Measurements from ENCODE around the gene TBL1X.
A peak's percentile ranks its signal among the peaks of the same experiment; 100 is the strongest.
"Not testable (repeated sequence)": the region's sequence is repeated elsewhere in the genome, so short reads cannot be mapped to it uniquely, and the experiment has no call there.

The TBL1X gene

GRCh38 chrX:9500584-9500983, 35.7 kb downstream of the TBL1X start:
- DNase-seq = no peak

GRCh38 chrX:9501362-9501761, 36.5 kb downstream of the TBL1X start:
- no peak for DNase-seq

GRCh38 chrX:9503261-9503660, 38.4 kb downstream of the TBL1X start:
- DNase-seq = no peak

GRCh38 chrX:9510366-9510765, 45.5 kb downstream of the TBL1X start:
- DNase-seq = no peak

GRCh38 chrX:9510980-9511379, 46.1 kb downstream of the TBL1X start:
- no peak for DNase-seq

GRCh38 chrX:9515489-9515888, 50.6 kb downstream of the TBL1X start:
- DNase-seq = no peak

- no peak for DNase-seq
Observed at GRCh38 chrX:9515973-9516538, 51.2 kb downstream of the TBL1X start.

GRCh38 chrX:9516635-9517034, 51.8 kb downstream of the TBL1X start:
- no peak for DNase-seq

GRCh38 chrX:9518051-9518450, 53.2 kb downstream of the TBL1X start:
- no peak for DNase-seq

- DNase-seq = no peak
Observed at GRCh38 chrX:9518889-9519288, 54.0 kb downstream of the TBL1X start.

GRCh38 chrX:9519546-9520216, 54.8 kb downstream of the TBL1X start:
- DNase-seq = no peak

GRCh38 chrX:9520217-9520590, 55.3 kb downstream of the TBL1X start:
- no peak for DNase-seq

GRCh38 chrX:9522378-9523155, 57.7 kb downstream of the TBL1X start:
- DNase-seq = no peak

GRCh38 chrX:9525511-9526248, 60.8 kb downstream of the TBL1X start:
- no peak for DNase-seq

- DNase-seq = no peak
Observed at GRCh38 chrX:9526965-9527364, 62.1 kb downstream of the TBL1X start.

GRCh38 chrX:9528498-9528897, 63.6 kb downstream of the TBL1X start:
- no peak for DNase-seq

- no peak for DNase-seq
Observed at GRCh38 chrX:9529223-9529622, 64.4 kb downstream of the TBL1X start.

GRCh38 chrX:9530848-9531274, 66.0 kb downstream of the TBL1X start:
- DNase-seq = peak; percentile 86

GRCh38 chrX:9532349-9532748, 67.5 kb downstream of the TBL1X start:
- no peak for DNase-seq

- DNase-seq = no peak
Observed at GRCh38 chrX:9533611-9534010, 68.8 kb downstream of the TBL1X start.

- no peak for DNase-seq
Observed at GRCh38 chrX:9534686-9535085, 69.8 kb downstream of the TBL1X start.

GRCh38 chrX:9535101-9535500, 70.2 kb downstream of the TBL1X start:
- no peak for DNase-seq

- DNase-seq = not testable (repeated sequence)
Observed at GRCh38 chrX:9536156-9536555, 71.3 kb downstream of the TBL1X start.

GRCh38 chrX:9537781-9538180, 72.9 kb downstream of the TBL1X start:
- no peak for DNase-seq

Measured in NCI-H1105 treated with DMSO at 0.1 percent for 48 hours (cell line).